ENCODE data around the gene LOXHD1. TPM values are rescaled to one million over a fixed set of nuclear protein-coding genes. Genes with fewer than 3 reads are reported as not detected.

LOXHD1 gene
- total RNA-seq, 1 experiment from 2014 or later = not detected

GRCh38 chr18:46485675-46486194, 171.3 kb downstream of the LOXHD1 start:
- Histone ChIP-seq H3K9me3 (ENCODE audit: control insufficient read depth, insufficient read depth, low read depth, low read length) (no peaks in the 10 kb centered on the region), H3K4me1 (ENCODE audit: control insufficient read depth, insufficient read depth, low read length) (no peaks in the 10 kb centered on the region), H3K36me3 (ENCODE audit: control insufficient read depth, insufficient read depth, low read length) (no peaks in the 10 kb centered on the region), H3K4me3 (ENCODE audit: low read depth in 2 of 2, low read length in 2 of 2) (no peak overlapping the region), H3K27ac (ENCODE audit: low read length) (no peak overlapping the region), H3K27me3 (ENCODE audit: control insufficient read depth, insufficient read depth, low read length) (no peaks in the 10 kb centered on the region)
- DNase-seq (ENCODE audit: low read depth, low spot score) (no peak), ATAC-seq (no peak)
- intact Hi-C loops (cut with micrococcal nuclease; ENCODE audit: unreplicated experiment) = loop anchor here (10.0 kb wide), 1 partner anchor 201 kb away; no protein-coding TSS in a partner anchor
- TF ChIP-seq REST (IDR thresholded peaks at IDR 0.05; ENCODE audit: insufficient read depth in 1 of 2, low read depth in 2 of 2, low read length in 1 of 2) = no peak
- no peak for TF ChIP-seq SIN3A (IDR thresholded peaks at IDR 0.05; ENCODE audit: borderline replicate concordance, insufficient read depth, low read depth, low read length)
- TF ChIP-seq POLR2AphosphoS5 (IDR thresholded peaks at IDR 0.05; ENCODE audit: low read depth, low read length) = no peak
- TF ChIP-seq, protein P1, sequence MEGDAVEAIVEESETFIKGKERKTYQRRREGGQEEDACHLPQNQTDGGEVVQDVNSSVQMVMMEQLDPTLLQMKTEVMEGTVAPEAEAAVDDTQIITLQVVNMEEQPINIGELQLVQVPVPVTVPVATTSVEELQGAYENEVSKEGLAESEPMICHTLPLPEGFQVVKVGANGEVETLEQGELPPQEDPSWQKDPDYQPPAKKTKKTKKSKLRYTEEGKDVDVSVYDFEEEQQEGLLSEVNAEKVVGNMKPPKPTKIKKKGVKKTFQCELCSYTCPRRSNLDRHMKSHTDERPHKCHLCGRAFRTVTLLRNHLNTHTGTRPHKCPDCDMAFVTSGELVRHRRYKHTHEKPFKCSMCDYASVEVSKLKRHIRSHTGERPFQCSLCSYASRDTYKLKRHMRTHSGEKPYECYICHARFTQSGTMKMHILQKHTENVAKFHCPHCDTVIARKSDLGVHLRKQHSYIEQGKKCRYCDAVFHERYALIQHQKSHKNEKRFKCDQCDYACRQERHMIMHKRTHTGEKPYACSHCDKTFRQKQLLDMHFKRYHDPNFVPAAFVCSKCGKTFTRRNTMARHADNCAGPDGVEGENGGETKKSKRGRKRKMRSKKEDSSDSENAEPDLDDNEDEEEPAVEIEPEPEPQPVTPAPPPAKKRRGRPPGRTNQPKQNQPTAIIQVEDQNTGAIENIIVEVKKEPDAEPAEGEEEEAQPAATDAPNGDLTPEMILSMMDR (IDR thresholded peaks at IDR 0.05) = no peak
- in situ Hi-C loops (cut with HindIII; ENCODE audit: low pct_unique_long_range_greater_than_20kb, low sequenced_read_pairs) = no loop called here
- ChIA-PET CTCF (no interaction called here), POLR2A (no interaction called here)
- BruUV-seq (replicated peaks) = no TSS peak

- POLR2A ChIA-PET = no interaction called here
- no peak overlapping the region for H3K27ac ChIP-seq (ENCODE audit: low read length)
- H3K9me3 ChIP-seq (ENCODE audit: control insufficient read depth, insufficient read depth, low read depth, low read length) = no peaks in the 10 kb centered on the region
- in situ Hi-C loops (cut with HindIII; ENCODE audit: low pct_unique_long_range_greater_than_20kb, low sequenced_read_pairs) (no loop called here), intact Hi-C loops (cut with micrococcal nuclease; ENCODE audit: unreplicated experiment) (loop anchor here (10.0 kb wide), 1 partner anchor 200 kb away; no protein-coding TSS in a partner anchor)
- TF ChIP-seq REST (IDR thresholded peaks at IDR 0.05; ENCODE audit: insufficient read depth in 1 of 2, low read depth in 2 of 2, low read length in 1 of 2) (no peak), SIN3A (IDR thresholded peaks at IDR 0.05; ENCODE audit: borderline replicate concordance, insufficient read depth, low read depth, low read length) (no peak), TCF7L2 (IDR thresholded peaks at IDR 0.05; ENCODE audit: low read depth, low read length) (no peak)
- TF ChIP-seq, protein P1 (IDR thresholded peaks at IDR 0.05) = no peak
- no peaks in the 10 kb centered on the region for H3K4me1 ChIP-seq (ENCODE audit: control insufficient read depth, insufficient read depth, low read length)
- ATAC-seq (no peak), DNase-seq (ENCODE audit: low read depth, low spot score) (no peak)
- H3K27me3 ChIP-seq (ENCODE audit: control insufficient read depth, insufficient read depth, low read length) = no peaks in the 10 kb centered on the region
- BruUV-seq (replicated peaks) = no TSS peak
- no peaks in the 10 kb centered on the region for H3K36me3 ChIP-seq (ENCODE audit: control insufficient read depth, insufficient read depth, low read length)
- no peak overlapping the region for H3K4me3 ChIP-seq (ENCODE audit: low read depth in 2 of 2, low read length in 2 of 2)
- CTCF ChIA-PET = no interaction called here
Measured at GRCh38 chr18:46484971-46485370, 172.0 kb downstream of the LOXHD1 start.

Data from Panc1 (cell line).